ENCODE results near the gene HS3ST2.

DNA sequence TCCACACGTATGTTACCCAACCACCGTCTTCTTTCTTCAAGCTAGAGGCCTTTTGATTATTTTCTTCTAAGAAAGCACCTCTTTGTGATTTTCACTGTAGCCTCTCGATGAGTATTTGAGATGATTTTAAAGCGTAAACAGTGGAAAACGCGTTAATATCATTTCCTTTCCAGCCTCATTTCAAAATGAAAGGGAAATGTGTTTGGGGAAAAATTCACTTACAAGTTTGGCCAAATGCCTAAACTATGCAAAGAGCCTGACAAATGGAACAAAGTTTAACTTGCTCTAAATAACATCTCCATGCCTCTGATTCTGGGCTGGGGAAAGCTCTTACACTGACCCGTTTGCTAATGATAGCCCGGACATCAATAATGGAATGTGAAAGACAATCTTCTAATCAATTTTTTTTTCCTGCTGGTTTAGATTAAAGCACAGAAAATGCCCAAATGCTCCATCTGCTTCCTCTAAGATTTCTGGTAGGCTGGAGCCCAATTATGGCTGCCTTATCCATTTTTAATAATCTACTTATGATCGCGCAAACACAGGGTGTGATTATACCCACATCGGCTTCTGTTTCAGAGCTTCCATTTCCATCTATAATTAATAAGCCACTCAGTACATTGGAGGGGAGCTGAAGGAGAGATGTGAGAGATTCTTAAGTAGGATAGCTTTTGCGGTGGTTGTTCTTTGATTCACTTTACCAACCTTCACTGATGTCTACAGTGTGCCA is 43.5 kb downstream of the HS3ST2 start:
- no peak for TF ChIP-seq POLR2A (IDR thresholded peaks at IDR 0.05; ENCODE audit: low read depth, low read length)
- TF ChIP-seq, protein P1, sequence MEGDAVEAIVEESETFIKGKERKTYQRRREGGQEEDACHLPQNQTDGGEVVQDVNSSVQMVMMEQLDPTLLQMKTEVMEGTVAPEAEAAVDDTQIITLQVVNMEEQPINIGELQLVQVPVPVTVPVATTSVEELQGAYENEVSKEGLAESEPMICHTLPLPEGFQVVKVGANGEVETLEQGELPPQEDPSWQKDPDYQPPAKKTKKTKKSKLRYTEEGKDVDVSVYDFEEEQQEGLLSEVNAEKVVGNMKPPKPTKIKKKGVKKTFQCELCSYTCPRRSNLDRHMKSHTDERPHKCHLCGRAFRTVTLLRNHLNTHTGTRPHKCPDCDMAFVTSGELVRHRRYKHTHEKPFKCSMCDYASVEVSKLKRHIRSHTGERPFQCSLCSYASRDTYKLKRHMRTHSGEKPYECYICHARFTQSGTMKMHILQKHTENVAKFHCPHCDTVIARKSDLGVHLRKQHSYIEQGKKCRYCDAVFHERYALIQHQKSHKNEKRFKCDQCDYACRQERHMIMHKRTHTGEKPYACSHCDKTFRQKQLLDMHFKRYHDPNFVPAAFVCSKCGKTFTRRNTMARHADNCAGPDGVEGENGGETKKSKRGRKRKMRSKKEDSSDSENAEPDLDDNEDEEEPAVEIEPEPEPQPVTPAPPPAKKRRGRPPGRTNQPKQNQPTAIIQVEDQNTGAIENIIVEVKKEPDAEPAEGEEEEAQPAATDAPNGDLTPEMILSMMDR (IDR thresholded peaks at IDR 0.05; ENCODE audit: extremely low read depth in 1 of 2, insufficient read depth in 1 of 2, low read depth in 1 of 2, low read length in 2 of 2) = no peak
- TF ChIP-seq POLR2AphosphoS5 (IDR thresholded peaks at IDR 0.05; ENCODE audit: insufficient read depth, low read depth, low read length) = no peak
- TF ChIP-seq EZH2 (IDR thresholded peaks at IDR 0.05; ENCODE audit: borderline replicate concordance, low read depth, low read length, severe bottlenecking) = no peak
- no peak for TF ChIP-seq FOS (IDR thresholded peaks at IDR 0.05; ENCODE audit: borderline replicate concordance, insufficient read depth, low read length)
- TF ChIP-seq, protein P2, sequence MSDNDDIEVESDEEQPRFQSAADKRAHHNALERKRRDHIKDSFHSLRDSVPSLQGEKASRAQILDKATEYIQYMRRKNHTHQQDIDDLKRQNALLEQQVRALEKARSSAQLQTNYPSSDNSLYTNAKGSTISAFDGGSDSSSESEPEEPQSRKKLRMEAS (IDR thresholded peaks at IDR 0.05; ENCODE audit: insufficient read depth, insufficient read length) = no peak
- TF ChIP-seq JUN (IDR thresholded peaks at IDR 0.05; ENCODE audit: borderline replicate concordance, insufficient read depth, insufficient read length, low read depth) = no peak
- no peak for TF ChIP-seq MYC (IDR thresholded peaks at IDR 0.05; ENCODE audit: low read depth, low read length)

Measured in endothelial cell of umbilical vein (primary cell).